T-cell (primary cell): ENCODE results near the gene IGFBP2. TPM values are rescaled to one million over a fixed set of nuclear protein-coding genes. Genes with fewer than 3 reads are reported as not detected.
A peak's percentile ranks its signal among the peaks of the same experiment; 100 is the strongest.

Source experiments
- ATAC-seq, 4 experiments: fragments of 200-7000 bp in 3 of 4; fragments of 150-1000 bp in 1 of 4; cut with Tn5 transposase; replicated peaks in 1 of 4; 1 replicate in 3 of 4; 2 replicates in 1 of 4; pipeline ENCODE4 v1.10.0; 2021; ENCODE audit warnings: moderate library complexity in 3 of 4, mild to moderate bottlenecking in 2 of 4, moderate number of reproducible peaks in 1 of 4
- CTCF ChIA-PET, 2 donors: fragments of 300-600 bp; sonication (Branson Sonifier 250); formaldehyde crosslinking; loops; one replicate each; lab custom pipeline; 2022; ENCODE audit warnings: antibody characterized with exemption in 2 of 2; lab: Charles Lee
- POLR2A ChIA-PET, 2 donors: fragments of 300-600 bp; sonication (Branson Sonifier 250); formaldehyde crosslinking; loops; one replicate each; lab custom pipeline; 2022; ENCODE audit warnings: antibody characterized with exemption in 2 of 2; lab: Charles Lee
- DNase-seq, 35 experiments: peaks; one replicate each; pipeline versions ENCODE4 v3.0.0 to v3.0.0-alpha.2; 2013 to 2023
- H3K27ac ChIP-seq: one replicate; pipeline ENCODE4 v1.5.1; 2013; ENCODE audit warnings: low read length
- H3K27me3 ChIP-seq, 2 experiments: replicated peaks in 1 of 2; 1 replicate in 1 of 2; 2 replicates in 1 of 2; pipeline versions ENCODE4 v1.6.1 to v1.7.0; 2013; ENCODE audit warnings: low read length in 1 of 2, mixed read lengths in 1 of 2; ENCODE audit not compliant: control insufficient read depth in 2 of 2, insufficient read depth in 2 of 2; ENCODE audit errors: extremely low read depth in 1 of 2
- H3K36me3 ChIP-seq, 2 donors: 1 replicate in 1 of 2; 2 replicates in 1 of 2; pipeline versions ENCODE4 v1.6.1 to v1.7.0; 2013; ENCODE audit warnings: low read length in 1 of 2; ENCODE audit not compliant: control insufficient read depth in 2 of 2, insufficient read depth in 1 of 2; ENCODE audit errors: extremely low read depth in 1 of 2
- H3K4me1 ChIP-seq, 2 experiments: 1 replicate in 1 of 2; 2 replicates in 1 of 2; pipeline versions ENCODE4 v1.6.1 to v1.7.0; 2013; ENCODE audit warnings: low read length in 2 of 2, mixed read lengths in 1 of 2; ENCODE audit not compliant: insufficient read depth in 2 of 2, control insufficient read depth in 1 of 2; ENCODE audit errors: extremely low read depth in 1 of 2
- H3K4me3 ChIP-seq, 2 donors: 1 replicate in 1 of 2; 2 replicates in 1 of 2; pipeline versions ENCODE4 v1.5.1 to v1.7.0; 2013; ENCODE audit warnings: mild to moderate bottlenecking in 2 of 2, low read length in 1 of 2, moderate library complexity in 1 of 2; ENCODE audit not compliant: control insufficient read depth in 1 of 2; ENCODE audit errors: extremely low read depth in 1 of 2
- H3K9me3 ChIP-seq: 2 replicates; pipeline ENCODE4 v1.7.0; 2013
- H3K27ac Mint-ChIP-seq, 2 donors: one replicate each; pipeline ENCODE4 v1.8.0; 2020 to 2021; ENCODE audit warnings: mild to moderate bottlenecking in 2 of 2, mixed read lengths in 2 of 2
- H3K27me3 Mint-ChIP-seq, 2 donors: one replicate each; pipeline ENCODE4 v1.8.0; 2021 to 2022; ENCODE audit warnings: mixed read lengths in 2 of 2
- H3K36me3 Mint-ChIP-seq: one replicate; pipeline ENCODE4 v1.8.0; 2021; ENCODE audit warnings: mixed read lengths
- H3K4me1 Mint-ChIP-seq, 3 donors: one replicate each; pipeline ENCODE4 v1.8.0; 2020 to 2022; ENCODE audit warnings: mixed read lengths in 3 of 3, mild to moderate bottlenecking in 1 of 3
- H3K4me3 Mint-ChIP-seq, 3 donors: one replicate each; pipeline ENCODE4 v1.8.0; 2020 to 2022; ENCODE audit warnings: mild to moderate bottlenecking in 3 of 3, mixed read lengths in 3 of 3, moderate library complexity in 3 of 3
- H3K9me3 Mint-ChIP-seq, 3 donors: one replicate each; pipeline ENCODE4 v1.8.0; 2020 to 2022; ENCODE audit warnings: mixed read lengths in 3 of 3
- WGBS: methylation state at CpG from one replicate; pipeline ENCODE4 v1.1.5; 2013; ENCODE audit warnings: missing lambda C conversion rate; ENCODE audit not compliant: insufficient coverage; 5-methylcytosine and 5-hydroxymethylcytosine counted together
- total RNA-seq, 35 experiments: library from RNA in 6 of 35; stranded (reverse) in 6 of 35; fragments of 120-200 nt in 1 of 35; gene quantifications; one replicate each; pipeline versions ENCODE4 v1.2.1 to v1.2.4 and lab custom pipeline; 2013 to 2026

IGFBP2 gene
- total RNA-seq, 5 donors from 2014 or later (not counting 1 experiment from before 2014, with no cell fraction given), result 0.46 to 2.1 (median 1.8) TPM; not detected in 2

- no peak overlapping the region for H3K27ac Mint-ChIP-seq
- ATAC-seq, result no peak
- Histone ChIP-seq H3K27ac (no peak overlapping the region), H3K9me3 (no peaks in the 10 kb centered on the region), H3K4me1 (peaks cover 0 to 5% of the 10 kb centered on the region in 2 experiments), H3K4me3 (no peak overlapping the region), H3K27me3 (peaks cover 0 to 46% of the 10 kb centered on the region in 2 experiments), H3K36me3 (no peaks in the 10 kb centered on the region)
- no peak overlapping the region for H3K4me3 Mint-ChIP-seq
- DNase-seq, result no peak
- peaks cover 0 to 6% (median 2%) of the 10 kb centered on the region in 3 donors for H3K4me1 Mint-ChIP-seq
- WGBS, result 94% methylated on average over 5 of the region's 10 CpGs
- H3K27me3 Mint-ChIP-seq, result peaks cover 4 to 56% of the 10 kb centered on the region in 2 donors
- H3K9me3 Mint-ChIP-seq, result no peaks in the 10 kb centered on the region
- no peaks in the 10 kb centered on the region for H3K36me3 Mint-ChIP-seq
- ChIA-PET CTCF (interaction anchor here (0.6 to 3.2 kb wide), 5 partner anchors 9 to 1032 kb away, joined by 3 to 17 read pairs (median 3); no protein-coding TSS in a partner anchor), POLR2A (no interaction called here)
Observed at GRCh38 chr2:216680951-216681629, 47.9 kb downstream of the IGFBP2 start.

- peaks cover 0 to 44% of the 10 kb centered on the region in 2 experiments for H3K27me3 ChIP-seq
- H3K9me3 ChIP-seq, result no peaks in the 10 kb centered on the region
- no peaks in the 10 kb centered on the region for H3K36me3 ChIP-seq
- no CpG with 5 or more reads among the region's 2 CpGs for WGBS
- DNase-seq (no peak), ATAC-seq (no peak)
- H3K27me3 Mint-ChIP-seq, result peaks cover 5 to 54% of the 10 kb centered on the region in 2 donors
- H3K4me3 Mint-ChIP-seq, result no peak overlapping the region
- no peak overlapping the region for H3K27ac Mint-ChIP-seq
- H3K4me3 ChIP-seq, result no peak overlapping the region
- peaks cover 0 to 5% of the 10 kb centered on the region in 2 experiments for H3K4me1 ChIP-seq
- ChIA-PET POLR2A (interaction anchor here in 1 of 2 donors (0.5 kb wide), 1 partner anchor 642 kb away, joined by 3 read pairs; no protein-coding TSS in a partner anchor), CTCF (interaction anchor here (0.5 to 3.2 kb wide), 14 partner anchors 10 to 1034 kb away, joined by 3 to 17 read pairs (median 4); no protein-coding TSS in a partner anchor)
- H3K4me1 Mint-ChIP-seq, result peaks cover 0 to 6% (median 2%) of the 10 kb centered on the region in 3 donors
- H3K9me3 Mint-ChIP-seq, result no peaks in the 10 kb centered on the region
- no peak overlapping the region for H3K27ac ChIP-seq
- no peaks in the 10 kb centered on the region for H3K36me3 Mint-ChIP-seq
Observed at GRCh38 chr2:216681683-216682082, 48.5 kb downstream of the IGFBP2 start.

- 83% methylated on average over 3 of the region's 3 CpGs for WGBS
- Mint-ChIP-seq H3K4me3 (no peak overlapping the region), H3K27me3 (peaks cover 8 to 64% of the 10 kb centered on the region in 2 donors), H3K36me3 (no peaks in the 10 kb centered on the region), H3K4me1 (peaks cover 0 to 6% (median 2%) of the 10 kb centered on the region in 3 donors), H3K9me3 (no peaks in the 10 kb centered on the region), H3K27ac (no peak overlapping the region)
- no peak for ATAC-seq
- CTCF ChIA-PET, result interaction anchor here in 1 of 2 donors (2.2 to 3.2 kb wide), 2 partner anchors 1029 to 1031 kb away, joined by 6 to 17 read pairs; no protein-coding TSS in a partner anchor
- Histone ChIP-seq H3K36me3 (no peaks in the 10 kb centered on the region), H3K9me3 (no peaks in the 10 kb centered on the region), H3K4me3 (no peak overlapping the region), H3K4me1 (peaks cover 0 to 5% of the 10 kb centered on the region in 2 experiments), H3K27me3 (peaks cover 0 to 42% of the 10 kb centered on the region in 2 experiments), H3K27ac (no peak overlapping the region)
- POLR2A ChIA-PET, result no interaction called here
- DNase-seq, result no peak
Observed at GRCh38 chr2:216683846-216684245, 50.6 kb downstream of the IGFBP2 start.

- no peaks in the 10 kb centered on the region for H3K9me3 ChIP-seq
- no peaks in the 10 kb centered on the region for H3K9me3 Mint-ChIP-seq
- ChIA-PET CTCF (interaction anchor here (0.6 to 1.8 kb wide), 5 partner anchors 9 to 1028 kb away, joined by 3 to 5 read pairs (median 4); no protein-coding TSS in a partner anchor), POLR2A (no interaction called here)
- no peak overlapping the region for H3K27ac Mint-ChIP-seq
- peaks cover 0 to 6% (median 2%) of the 10 kb centered on the region in 3 donors for H3K4me1 Mint-ChIP-seq
- H3K27ac ChIP-seq, result no peak overlapping the region
- WGBS, result no CpG with 5 or more reads among the region's 5 CpGs
- H3K27me3 Mint-ChIP-seq, result peaks cover 19 to 69% of the 10 kb centered on the region in 2 donors
- peaks cover 0 to 54% of the 10 kb centered on the region in 2 experiments for H3K27me3 ChIP-seq
- no peak overlapping the region for H3K4me3 ChIP-seq
- no peaks in the 10 kb centered on the region for H3K36me3 ChIP-seq
- no peaks in the 10 kb centered on the region for H3K36me3 Mint-ChIP-seq
- ATAC-seq (no peak), DNase-seq (no peak)
- H3K4me3 Mint-ChIP-seq, result no peak overlapping the region
- peaks cover 0 to 5% of the 10 kb centered on the region in 2 experiments for H3K4me1 ChIP-seq
Observed at GRCh38 chr2:216685327-216685875, 52.2 kb downstream of the IGFBP2 start.

- Mint-ChIP-seq H3K27ac (no peak overlapping the region), H3K4me3 (no peak overlapping the region), H3K9me3 (no peaks in the 10 kb centered on the region), H3K36me3 (no peaks in the 10 kb centered on the region), H3K27me3 (peaks cover 27 to 73% of the 10 kb centered on the region in 2 donors), H3K4me1 (peaks cover 9 to 16% (median 11%) of the 10 kb centered on the region in 3 donors)
- H3K27me3 ChIP-seq, result peaks cover 0 to 62% of the 10 kb centered on the region in 2 experiments
- H3K27ac ChIP-seq, result no peak overlapping the region
- ATAC-seq (no peak), DNase-seq (no peak)
- no peak overlapping the region for H3K4me3 ChIP-seq
- WGBS, result no CpG with 5 or more reads among the region's 5 CpGs
- H3K9me3 ChIP-seq, result no peaks in the 10 kb centered on the region
- ChIA-PET POLR2A (no interaction called here), CTCF (interaction anchor here (0.6 to 1.8 kb wide), 4 partner anchors 32 to 1026 kb away, joined by 4 to 5 read pairs (median 4); no protein-coding TSS in a partner anchor)
- peaks cover 3 to 18% of the 10 kb centered on the region in 2 experiments for H3K4me1 ChIP-seq
- H3K36me3 ChIP-seq, result no peaks in the 10 kb centered on the region
Observed at GRCh38 chr2:216687111-216687510, 53.9 kb downstream of the IGFBP2 start.

- Histone ChIP-seq H3K4me3 (no peak overlapping the region), H3K27me3 (peaks cover 0 to 64% of the 10 kb centered on the region in 2 experiments), H3K27ac (no peak overlapping the region), H3K9me3 (no peaks in the 10 kb centered on the region), H3K4me1 (peaks cover 3 to 19% of the 10 kb centered on the region in 2 experiments), H3K36me3 (no peaks in the 10 kb centered on the region)
- Mint-ChIP-seq H3K4me1 (peaks cover 12 to 18% (median 17%) of the 10 kb centered on the region in 3 donors), H3K4me3 (no peak overlapping the region), H3K27me3 (peaks cover 27 to 74% of the 10 kb centered on the region in 2 donors), H3K27ac (no peak overlapping the region), H3K36me3 (no peaks in the 10 kb centered on the region), H3K9me3 (no peaks in the 10 kb centered on the region)
- 34% methylated on average over 3 of the region's 4 CpGs for WGBS
- ChIA-PET CTCF (interaction anchor here (0.6 to 1.7 kb wide), 3 partner anchors 1025 to 1346 kb away, joined by 3 to 4 read pairs (median 3); no protein-coding TSS in a partner anchor), POLR2A (no interaction called here)
- DNase-seq (peak in 4 of 35 experiments; percentile 11 to 36 (median 22)), ATAC-seq (no peak)
Observed at GRCh38 chr2:216687646-216688045, 54.4 kb downstream of the IGFBP2 start.
